Measurements from ENCODE around the gene ELOVL7. TPM values are rescaled to one million over a fixed set of nuclear protein-coding genes. Genes with fewer than 3 reads are reported as not detected.

The ELOVL7 gene
- total and polyA plus RNA-seq, 3 experiments from 2014 or later = 0.11 to 0.18 TPM; not detected in 1

- Mint-ChIP-seq H3K9me3 (peaks cover 0 to 2% (median 0%) of the 10 kb centered on the region in 5 donors), H3K4me1 (no peaks in the 10 kb centered on the region), H3K27ac (no peak overlapping the region), H3K27me3 (peaks cover 4 to 9% of the 10 kb centered on the region in 2 donors), H3K36me3 (no peaks in the 10 kb centered on the region), H3K4me3 (no peak overlapping the region)
- CTCF ChIA-PET = no interaction called here
- no peak for DNase-seq
- no peaks in the 10 kb centered on the region for H3K27me3 ChIP-seq (ENCODE audit: insufficient read depth, low read length, poor library complexity, severe bottlenecking)
- H3K36me3 ChIP-seq (ENCODE audit: insufficient read depth, low read length) = no peaks in the 10 kb centered on the region
- no peak overlapping the region for H3K4me3 ChIP-seq (ENCODE audit: low read length)
- POLR2A ChIA-PET = no interaction called here
- H3K27ac ChIP-seq (ENCODE audit: low read depth, low read length) = no peak overlapping the region
- no peaks in the 10 kb centered on the region for H3K9me3 ChIP-seq (ENCODE audit: low read length)
- no peaks in the 10 kb centered on the region for H3K4me1 ChIP-seq (ENCODE audit: insufficient read depth, low read length)
Observed at GRCh38 chr5:60812426-60812825, 31.6 kb downstream of the ELOVL7 start.

GRCh38 chr5:60811105-60811504, 33.0 kb downstream of the ELOVL7 start:
- ChIA-PET CTCF (no interaction called here), POLR2A (no interaction called here)
- H3K4me1 Mint-ChIP-seq = no peaks in the 10 kb centered on the region
- H3K9me3 Mint-ChIP-seq = peaks cover 0 to 4% (median 2%) of the 10 kb centered on the region in 5 donors
- no peak overlapping the region for H3K4me3 Mint-ChIP-seq
- H3K36me3 Mint-ChIP-seq = no peaks in the 10 kb centered on the region
- no peaks in the 10 kb centered on the region for H3K36me3 ChIP-seq (ENCODE audit: insufficient read depth, low read length)
- H3K9me3 ChIP-seq (ENCODE audit: low read length) = no peaks in the 10 kb centered on the region
- H3K27me3 ChIP-seq (ENCODE audit: insufficient read depth, low read length, poor library complexity, severe bottlenecking) = no peaks in the 10 kb centered on the region
- H3K27ac ChIP-seq (ENCODE audit: low read depth, low read length) = no peak overlapping the region
- H3K4me1 ChIP-seq (ENCODE audit: insufficient read depth, low read length) = no peaks in the 10 kb centered on the region
- H3K4me3 ChIP-seq (ENCODE audit: low read length) = no peak overlapping the region
- no peak overlapping the region for H3K27ac Mint-ChIP-seq
- peaks cover 9 to 10% of the 10 kb centered on the region in 2 donors for H3K27me3 Mint-ChIP-seq
- DNase-seq = no peak

GRCh38 chr5:60810438-60811085, 33.5 kb downstream of the ELOVL7 start:
- peaks cover 0 to 4% (median 2%) of the 10 kb centered on the region in 5 donors for H3K9me3 Mint-ChIP-seq
- no peaks in the 10 kb centered on the region for H3K4me1 Mint-ChIP-seq
- Histone ChIP-seq H3K36me3 (ENCODE audit: insufficient read depth, low read length) (no peaks in the 10 kb centered on the region), H3K4me3 (ENCODE audit: low read length) (no peak overlapping the region), H3K27me3 (ENCODE audit: insufficient read depth, low read length, poor library complexity, severe bottlenecking) (no peaks in the 10 kb centered on the region), H3K27ac (ENCODE audit: low read depth, low read length) (no peak overlapping the region), H3K4me1 (ENCODE audit: insufficient read depth, low read length) (no peaks in the 10 kb centered on the region), H3K9me3 (ENCODE audit: low read length) (no peaks in the 10 kb centered on the region)
- POLR2A ChIA-PET = no interaction called here
- no peak for DNase-seq
- CTCF ChIA-PET = no interaction called here
- no peak overlapping the region for H3K27ac Mint-ChIP-seq
- H3K27me3 Mint-ChIP-seq = peaks cover 6 to 7% of the 10 kb centered on the region in 2 donors
- no peaks in the 10 kb centered on the region for H3K36me3 Mint-ChIP-seq
- H3K4me3 Mint-ChIP-seq = no peak overlapping the region

DNA sequence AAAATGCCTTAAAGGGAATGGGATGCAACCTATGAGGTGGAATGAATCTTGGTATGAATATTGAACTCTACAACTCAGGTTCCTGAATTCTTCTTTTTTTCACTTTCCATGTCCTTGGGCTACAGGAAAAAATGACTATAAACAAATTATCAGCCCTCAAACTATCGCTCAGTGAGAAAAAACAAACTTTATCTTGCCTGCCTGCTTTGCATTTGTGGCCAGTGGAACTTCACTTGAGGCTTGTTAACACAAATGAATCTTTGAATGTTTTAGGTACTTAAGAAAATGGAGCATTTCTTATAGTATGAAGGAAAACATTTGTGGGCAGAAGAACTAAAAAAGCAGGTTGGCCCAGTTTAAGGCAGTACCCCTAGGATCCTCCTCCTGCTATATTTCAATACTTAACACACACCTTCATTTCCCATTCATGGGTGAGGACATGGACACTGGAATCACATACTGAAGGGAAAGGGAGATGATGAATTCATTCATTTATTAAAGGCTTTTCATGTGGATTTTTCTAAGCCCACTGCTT, 34.1 kb downstream of the ELOVL7 start:
- no peaks in the 10 kb centered on the region for H3K36me3 Mint-ChIP-seq
- H3K4me3 ChIP-seq (ENCODE audit: low read length) = no peak overlapping the region
- POLR2A ChIA-PET = no interaction called here
- no peak overlapping the region for H3K4me3 Mint-ChIP-seq
- peaks cover 6 to 10% of the 10 kb centered on the region in 2 donors for H3K27me3 Mint-ChIP-seq
- H3K4me1 ChIP-seq (ENCODE audit: insufficient read depth, low read length) = no peaks in the 10 kb centered on the region
- H3K27ac Mint-ChIP-seq = no peak overlapping the region
- DNase-seq = no peak
- CTCF ChIA-PET = no interaction called here
- H3K4me1 Mint-ChIP-seq = no peaks in the 10 kb centered on the region
- no peaks in the 10 kb centered on the region for H3K36me3 ChIP-seq (ENCODE audit: insufficient read depth, low read length)
- no peaks in the 10 kb centered on the region for H3K27me3 ChIP-seq (ENCODE audit: insufficient read depth, low read length, poor library complexity, severe bottlenecking)
- peaks cover 0 to 4% (median 0%) of the 10 kb centered on the region in 5 donors for H3K9me3 Mint-ChIP-seq
- H3K27ac ChIP-seq (ENCODE audit: low read depth, low read length) = no peak overlapping the region
- no peaks in the 10 kb centered on the region for H3K9me3 ChIP-seq (ENCODE audit: low read length)

GRCh38 chr5:60806591-60807243, 37.4 kb downstream of the ELOVL7 start:
- no peak overlapping the region for H3K4me3 Mint-ChIP-seq
- no peaks in the 10 kb centered on the region for H3K4me1 ChIP-seq (ENCODE audit: insufficient read depth, low read length)
- H3K36me3 Mint-ChIP-seq = no peaks in the 10 kb centered on the region
- H3K36me3 ChIP-seq (ENCODE audit: insufficient read depth, low read length) = no peaks in the 10 kb centered on the region
- no peak overlapping the region for H3K27ac ChIP-seq (ENCODE audit: low read depth, low read length)
- DNase-seq = no peak
- H3K27me3 ChIP-seq (ENCODE audit: insufficient read depth, low read length, poor library complexity, severe bottlenecking) = no peaks in the 10 kb centered on the region
- no peak overlapping the region for H3K27ac Mint-ChIP-seq
- CTCF ChIA-PET = no interaction called here
- no peaks in the 10 kb centered on the region for H3K4me1 Mint-ChIP-seq
- no peaks in the 10 kb centered on the region for H3K9me3 ChIP-seq (ENCODE audit: low read length)
- H3K4me3 ChIP-seq (ENCODE audit: low read length) = no peak overlapping the region
- peaks cover 0 to 13% of the 10 kb centered on the region in 2 donors for H3K27me3 Mint-ChIP-seq
- peaks cover 0 to 4% (median 0%) of the 10 kb centered on the region in 5 donors for H3K9me3 Mint-ChIP-seq
- POLR2A ChIA-PET = no interaction called here

DNA sequence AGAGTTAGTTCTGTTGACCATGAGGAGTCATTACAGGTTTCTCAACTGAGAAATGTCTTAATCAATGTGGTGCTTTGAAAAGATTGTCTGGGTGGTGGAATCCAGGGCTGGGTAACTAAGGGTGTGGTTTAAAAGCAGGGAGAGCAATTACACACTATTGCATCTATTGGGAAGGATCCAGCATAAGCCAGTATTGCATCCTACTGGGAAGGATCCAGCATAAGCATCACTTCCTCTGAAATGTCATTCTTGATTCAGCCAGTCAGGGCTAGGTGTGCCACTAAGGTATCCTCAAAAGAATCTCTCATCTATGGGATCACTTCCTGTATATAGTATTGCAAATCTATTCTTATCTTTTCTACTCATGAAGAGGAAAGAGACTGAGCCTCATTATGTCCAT, 38.6 kb downstream of the ELOVL7 start:
- Mint-ChIP-seq H3K9me3 (peaks cover 0 to 4% (median 0%) of the 10 kb centered on the region in 5 donors), H3K36me3 (no peaks in the 10 kb centered on the region), H3K4me1 (no peaks in the 10 kb centered on the region), H3K4me3 (no peak overlapping the region), H3K27me3 (peaks cover 0 to 13% of the 10 kb centered on the region in 2 donors), H3K27ac (no peak overlapping the region)
- no peaks in the 10 kb centered on the region for H3K36me3 ChIP-seq (ENCODE audit: insufficient read depth, low read length)
- H3K4me1 ChIP-seq (ENCODE audit: insufficient read depth, low read length) = no peaks in the 10 kb centered on the region
- DNase-seq = no peak
- ChIA-PET CTCF (no interaction called here), POLR2A (no interaction called here)
- H3K9me3 ChIP-seq (ENCODE audit: low read length) = no peaks in the 10 kb centered on the region
- H3K27ac ChIP-seq (ENCODE audit: low read depth, low read length) = no peak overlapping the region
- H3K27me3 ChIP-seq (ENCODE audit: insufficient read depth, low read length, poor library complexity, severe bottlenecking) = no peaks in the 10 kb centered on the region
- H3K4me3 ChIP-seq (ENCODE audit: low read length) = no peak overlapping the region

GRCh38 chr5:60803712-60804111, 40.4 kb downstream of the ELOVL7 start:
- no peaks in the 10 kb centered on the region for H3K27me3 ChIP-seq (ENCODE audit: insufficient read depth, low read length, poor library complexity, severe bottlenecking)
- H3K4me1 Mint-ChIP-seq = no peaks in the 10 kb centered on the region
- no peak overlapping the region for H3K27ac Mint-ChIP-seq
- ChIA-PET CTCF (no interaction called here), POLR2A (no interaction called here)
- no peaks in the 10 kb centered on the region for H3K9me3 ChIP-seq (ENCODE audit: low read length)
- no peaks in the 10 kb centered on the region for H3K36me3 ChIP-seq (ENCODE audit: insufficient read depth, low read length)
- H3K4me1 ChIP-seq (ENCODE audit: insufficient read depth, low read length) = no peaks in the 10 kb centered on the region
- no peak overlapping the region for H3K4me3 ChIP-seq (ENCODE audit: low read length)
- H3K4me3 Mint-ChIP-seq = no peak overlapping the region
- H3K36me3 Mint-ChIP-seq = no peaks in the 10 kb centered on the region
- peaks cover 0 to 4% (median 0%) of the 10 kb centered on the region in 5 donors for H3K9me3 Mint-ChIP-seq
- H3K27me3 Mint-ChIP-seq = peaks cover 0 to 13% of the 10 kb centered on the region in 2 donors
- no peak overlapping the region for H3K27ac ChIP-seq (ENCODE audit: low read depth, low read length)
- DNase-seq = no peak

GRCh38 chr5:60802986-60803385, 41.1 kb downstream of the ELOVL7 start:
- Mint-ChIP-seq H3K27me3 (peaks cover 0 to 13% of the 10 kb centered on the region in 2 donors), H3K9me3 (peaks cover 0 to 4% (median 0%) of the 10 kb centered on the region in 5 donors), H3K4me1 (no peaks in the 10 kb centered on the region), H3K4me3 (no peak overlapping the region), H3K36me3 (no peaks in the 10 kb centered on the region), H3K27ac (no peak overlapping the region)
- Histone ChIP-seq H3K27me3 (ENCODE audit: insufficient read depth, low read length, poor library complexity, severe bottlenecking) (no peaks in the 10 kb centered on the region), H3K9me3 (ENCODE audit: low read length) (no peaks in the 10 kb centered on the region), H3K4me3 (ENCODE audit: low read length) (no peak overlapping the region), H3K4me1 (ENCODE audit: insufficient read depth, low read length) (no peaks in the 10 kb centered on the region), H3K36me3 (ENCODE audit: insufficient read depth, low read length) (no peaks in the 10 kb centered on the region), H3K27ac (ENCODE audit: low read depth, low read length) (no peak overlapping the region)
- CTCF ChIA-PET = no interaction called here
- DNase-seq = no peak
- POLR2A ChIA-PET = no interaction called here
